K562 (cell line): ENCODE results near the gene ZNF547. TPM values are rescaled to one million over a fixed set of nuclear protein-coding genes. Genes with fewer than 3 reads are reported as not detected.

Experiments used
- ATAC-seq: fragments of 200-7000 bp; cut with Tn5 transposase; 3 replicates; pipeline ENCODE4 v1.9.1; 2020; ENCODE audit warnings: moderate library complexity
- BruUV-seq: library from RNA; stranded (reverse); fragments of 400-500 nt; replicated peaks from 2 replicates; lab custom pipeline; 2021; lab: Mats Ljungman, UMichigan
- CTCF ChIA-PET: fragments of 300-600 bp; formaldehyde crosslinking; extraction: SDS; loops from one replicate; lab custom pipeline; 2021; ENCODE audit warnings: low intra/inter-chr PET ratio; lab: Yijun Ruan, JAX
- POLR2A ChIA-PET: fragments of 300-600, 350-650 bp; sonication (Branson Sonifier 250); formaldehyde crosslinking; extraction: SDS; loops from one replicate; lab custom pipeline; 2021; ENCODE audit warnings: antibody characterized with exemption, inconsistent platforms; lab: Yijun Ruan, JAX
- DNase-seq, 4 experiments: peaks; one replicate each; pipeline versions ENCODE4 v3.0.0 to v3.0.0-alpha.2; 2011 to 2018; ENCODE audit warnings: low spot score in 3 of 4, mixed read lengths in 3 of 4; ENCODE audit errors: extremely low read depth in 1 of 4
- FAIRE-seq: peaks from 2 replicates; lab custom pipeline; 2011; peaks lifted over from hg19 to GRCh38; lab: Jason Lieb, UNC
- H2AFZ ChIP-seq: 2 replicates; pipeline ENCODE4 v1.6.0; 2011; ENCODE audit warnings: low read depth, low read length, control low read depth, inconsistent platforms
- H3K27ac ChIP-seq: fragments of 200-600 bp; 3 replicates; pipeline ENCODE4 v1.8.0; 2011; ENCODE audit warnings: low read depth, mild to moderate bottlenecking, control low read depth, inconsistent platforms, low read length, moderate library complexity, mixed read lengths; ENCODE audit errors: extremely low read depth
- H3K27me3 ChIP-seq, 2 experiments: fragments of 300-600 bp in 1 of 2; 2 replicates in 1 of 2; 3 replicates in 1 of 2; pipeline versions ENCODE4 v1.6.0 to v1.8.0; 2011; ENCODE audit warnings: inconsistent platforms in 2 of 2, low read length in 2 of 2, mild to moderate bottlenecking in 1 of 2, mixed read lengths in 1 of 2, moderate library complexity in 1 of 2; ENCODE audit not compliant: control insufficient read depth in 2 of 2, insufficient read depth in 2 of 2
- H3K36me3 ChIP-seq: fragments of 300-600 bp; 3 replicates; pipeline ENCODE4 v1.8.0; 2011; ENCODE audit warnings: mild to moderate bottlenecking, low read length, inconsistent platforms; ENCODE audit not compliant: control insufficient read depth, insufficient read depth
- H3K4me1 ChIP-seq, 2 experiments: fragments of 200-600 bp in 1 of 2; replicated peaks in 1 of 2; 2 replicates in 1 of 2; 3 replicates in 1 of 2; pipeline versions ENCODE4 v1.5.1 to v1.8.0; 2011; ENCODE audit warnings: inconsistent platforms in 2 of 2, low read length in 2 of 2, mild to moderate bottlenecking in 1 of 2, mixed read lengths in 1 of 2, moderate library complexity in 1 of 2; ENCODE audit not compliant: control insufficient read depth in 2 of 2, insufficient read depth in 2 of 2
- H3K4me2 ChIP-seq: 2 replicates; pipeline ENCODE4 v1.6.1; 2011; ENCODE audit warnings: low read length, control low read depth, inconsistent platforms, mixed read lengths; ENCODE audit not compliant: insufficient read depth
- H3K4me3 ChIP-seq: fragments of 200-600 bp; sonication (generic), shearing (Covaris generic); 2 replicates; pipeline ENCODE4 v1.5.1; 2016; ENCODE audit warnings: control low read depth, inconsistent platforms
- H3K79me2 ChIP-seq: fragments of 200-600 bp; 3 replicates; pipeline ENCODE4 v1.8.0; 2011; ENCODE audit warnings: low read length, inconsistent platforms; ENCODE audit not compliant: control insufficient read depth, insufficient read depth
- H3K9ac ChIP-seq, 2 experiments: 2 replicates each; pipeline versions ENCODE4 v1.6.0 to v1.6.1; 2011; ENCODE audit warnings: low read depth in 2 of 2, low read length in 2 of 2, control low read depth in 1 of 2, inconsistent platforms in 1 of 2, mild to moderate bottlenecking in 1 of 2, mixed read lengths in 1 of 2; ENCODE audit not compliant: insufficient read depth in 1 of 2
- H3K9me1 ChIP-seq: one replicate; pipeline ENCODE4 v1.6.0; 2011; ENCODE audit warnings: inconsistent platforms, mild to moderate bottlenecking, low read length, moderate library complexity; ENCODE audit not compliant: control insufficient read depth, insufficient read depth
- H3K9me3 ChIP-seq: replicated peaks from 2 replicates; pipeline ENCODE4 v1.5.1; 2011; ENCODE audit warnings: low read depth, low read length, inconsistent platforms; ENCODE audit not compliant: control insufficient read depth, insufficient read depth
- H4K20me1 ChIP-seq: replicated peaks from 2 replicates; pipeline ENCODE4 v1.6.1; 2011; ENCODE audit warnings: low read length, inconsistent platforms, mixed read lengths; ENCODE audit not compliant: control insufficient read depth, insufficient read depth
- ETV5 ChIP-seq: sonication (generic); formaldehyde crosslinking; IDR thresholded peaks from 2 replicates; pipeline ENCODE4 v1.4.0; 2020; ENCODE audit warnings: low read depth, mild to moderate bottlenecking, missing genetic modification reagents
- FOXJ3 ChIP-seq: sonication (generic); formaldehyde crosslinking; IDR thresholded peaks from 2 replicates; pipeline ENCODE4 v1.4.0; 2020; ENCODE audit warnings: mild to moderate bottlenecking, missing genetic modification reagents
- HOXB6 ChIP-seq: fragments of 250-450 bp; sonication (Bioruptor Pico); IDR thresholded peaks from 2 replicates; pipeline ENCODE4 v1.5.1; 2022; ENCODE audit warnings: mild to moderate bottlenecking, borderline replicate concordance
- L3MBTL2 ChIP-seq: fragments of 450-650 bp; IDR thresholded peaks from 2 replicates; pipeline ENCODE4 v1.6.1; 2016; ENCODE audit warnings: mild to moderate bottlenecking, moderate library complexity
- LEF1 ChIP-seq: fragments of 450-650 bp; IDR thresholded peaks from 2 replicates; pipeline ENCODE4 v1.6.1; 2016; ENCODE audit warnings: mild to moderate bottlenecking
- MEF2A ChIP-seq: IDR thresholded peaks from 2 replicates; pipeline ENCODE4 v1.6.1; 2011; ENCODE audit warnings: low read depth, mild to moderate bottlenecking, low read length, moderate library complexity; ENCODE audit not compliant: control insufficient read depth
- RBM22 ChIP-seq: fragments of 200-400 bp; formaldehyde crosslinking; IDR thresholded peaks from 2 replicates; pipeline ENCODE4 v1.6.1; 2018; ENCODE audit warnings: low read length, low read depth; ENCODE audit not compliant: poor library complexity, severe bottlenecking
- ZBED1 ChIP-seq: IDR thresholded peaks from 2 replicates; pipeline ENCODE4 v1.6.1; 2014
- ZNF282 ChIP-seq: sonication (generic); formaldehyde crosslinking; IDR thresholded peaks from 2 replicates; pipeline ENCODE4 v1.8.1; 2023; ENCODE audit warnings: missing genetic modification reagents
- WGBS: fragments of 100-300 bp; shearing (Covaris generic); methylation state at CpG from one replicate; pipeline ENCODE4 v1.1.6; 2016; ENCODE audit warnings: low coverage, mixed read lengths; ENCODE audit not compliant: insufficient coverage; ENCODE audit errors: missing lambda C conversion rate; 5-methylcytosine and 5-hydroxymethylcytosine counted together
- in situ Hi-C: fragments of 300-500 bp; cut with MboI; formaldehyde crosslinking; loops from 4 replicates; pipeline ENCODE4 v1.15.0; 2018; ENCODE audit warnings: inconsistent platforms, mixed read lengths
- intact Hi-C: fragments of 100-400 bp; cut with micrococcal nuclease; formaldehyde crosslinking; loops from 2 replicates; pipeline ENCODE4 v1.14.2; 2022
- polyA plus RNA-seq, 8 experiments: library from polyadenylated mRNA; depleted of rRNA in 4 of 8; stranded (reverse) in 5 of 8; unstranded in 3 of 8; fragments of >200 nt; fragmentation: Nextera tagmentation in 2 of 8; fragmentation: Illumina TruSeq in 1 of 8; extraction: Ambion mirVana in 2 of 8; extraction: Trizol in 1 of 8; gene quantifications; 2 replicates each; pipeline versions ENCODE4 v1.2.1 to v1.2.3, GENCODE V29; 2011 to 2014; ENCODE audit warnings: inconsistent platforms in 1 of 8, missing spikeins in 1 of 8
- total RNA-seq, 7 experiments: library from RNA; depleted of rRNA in 6 of 7; stranded (reverse); fragments of >200 nt in 6 of 7; fragmentation: Illumina TruSeq in 2 of 7; extraction: Trizol in 2 of 7; gene quantifications; 2 replicates each; pipeline versions ENCODE4 v1.2.1 to v1.2.3, GENCODE V29; 2011 to 2021; ENCODE audit warnings: low replicate concordance in 1 of 7
- TF ChIP-seq, protein P1 (sequence below): fragments of 450-650 bp; IDR thresholded peaks from 2 replicates; pipeline ENCODE4 v1.6.1; 2014; ENCODE audit warnings: low read depth, mild to moderate bottlenecking, moderate library complexity, borderline replicate concordance
- TF ChIP-seq, protein P2 (sequence below): fragments of 250-450 bp; sonication (Bioruptor Pico); IDR thresholded peaks from 2 replicates; pipeline ENCODE4 v1.8.0; 2021; ENCODE audit warnings: moderate library complexity, mild to moderate bottlenecking, inconsistent platforms
- TF ChIP-seq, protein P3 (sequence below): fragments of 450-650 bp; IDR thresholded peaks from 2 replicates; pipeline ENCODE4 v1.6.1; 2018; ENCODE audit not compliant: partially characterized antibody

ZNF547 gene
- total and polyA plus RNA-seq, 9 of the 15 experiments (the other 6 are each of a cell fraction or from before 2014, with no cell fraction given), result 0.03 to 0.96 (median 0.30) TPM

DNA sequence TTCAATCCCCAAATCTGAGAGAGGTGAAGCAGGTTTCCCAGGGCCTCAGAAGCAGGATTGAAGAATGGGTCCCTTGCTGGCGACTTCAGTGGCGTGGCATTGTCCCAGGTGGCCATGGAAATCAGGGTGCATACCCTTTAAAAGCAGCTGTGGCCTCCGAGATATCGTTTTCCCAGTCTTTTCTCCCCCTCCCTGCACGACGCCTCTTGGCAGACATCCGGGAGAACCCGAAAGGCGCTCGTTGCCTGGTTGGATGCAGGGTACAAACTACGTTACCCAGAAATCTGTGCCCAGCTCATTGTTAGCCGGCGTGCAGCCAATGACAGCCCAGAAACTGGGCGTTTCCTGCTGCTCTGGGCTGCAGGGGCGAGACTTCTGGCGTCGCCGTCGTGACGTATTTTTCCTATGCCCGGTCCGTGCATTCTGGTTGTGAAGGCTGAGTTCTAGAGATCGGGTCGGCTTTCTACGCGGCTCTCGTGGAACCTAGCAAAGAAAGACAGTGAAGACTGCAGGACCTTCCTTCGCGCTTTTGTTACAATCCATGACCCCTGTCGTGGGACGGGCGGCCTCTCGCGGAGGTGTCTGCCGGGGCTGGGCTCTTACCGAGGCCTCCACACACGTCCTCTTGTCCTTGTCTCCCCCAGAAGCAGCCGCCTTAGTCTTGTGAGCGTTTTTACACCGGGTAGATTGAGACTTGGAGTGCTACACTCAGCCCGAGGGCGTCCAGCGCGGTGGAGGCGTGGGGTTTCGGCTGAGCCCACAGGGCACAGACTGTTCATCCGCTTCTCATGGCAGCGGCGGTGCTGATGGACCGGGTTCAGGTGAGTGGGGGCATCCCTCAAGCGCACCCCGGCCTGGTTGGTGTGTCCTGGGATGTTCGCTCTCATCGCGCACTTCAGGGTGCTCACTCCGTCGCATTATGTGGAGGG, 12.2 kb upstream of the ZNF547 start, which contains the start of gene ZNF304 (continued):
- TF ChIP-seq, protein P1, sequence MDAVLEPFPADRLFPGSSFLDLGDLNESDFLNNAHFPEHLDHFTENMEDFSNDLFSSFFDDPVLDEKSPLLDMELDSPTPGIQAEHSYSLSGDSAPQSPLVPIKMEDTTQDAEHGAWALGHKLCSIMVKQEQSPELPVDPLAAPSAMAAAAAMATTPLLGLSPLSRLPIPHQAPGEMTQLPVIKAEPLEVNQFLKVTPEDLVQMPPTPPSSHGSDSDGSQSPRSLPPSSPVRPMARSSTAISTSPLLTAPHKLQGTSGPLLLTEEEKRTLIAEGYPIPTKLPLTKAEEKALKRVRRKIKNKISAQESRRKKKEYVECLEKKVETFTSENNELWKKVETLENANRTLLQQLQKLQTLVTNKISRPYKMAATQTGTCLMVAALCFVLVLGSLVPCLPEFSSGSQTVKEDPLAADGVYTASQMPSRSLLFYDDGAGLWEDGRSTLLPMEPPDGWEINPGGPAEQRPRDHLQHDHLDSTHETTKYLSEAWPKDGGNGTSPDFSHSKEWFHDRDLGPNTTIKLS, result peak; percentile 76

DNA sequence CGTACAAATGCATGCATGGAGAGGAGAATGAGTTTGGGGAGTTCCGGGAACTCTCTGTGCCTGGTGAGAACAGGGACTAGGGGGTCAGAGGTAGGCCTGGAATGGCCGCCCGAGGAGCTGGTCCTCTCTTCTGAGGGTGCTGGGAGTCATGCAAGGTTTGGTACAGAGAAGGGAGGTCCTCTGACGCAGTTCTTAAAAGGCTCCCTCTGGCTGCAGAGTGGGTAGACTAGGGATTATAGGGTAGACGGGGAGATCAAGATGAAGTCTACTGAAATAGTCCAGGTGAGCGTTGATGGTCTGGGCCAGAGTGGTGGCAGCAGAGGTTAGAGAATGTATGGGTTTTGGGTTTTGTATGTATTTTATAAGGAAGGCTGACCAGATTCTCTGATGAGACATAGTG, 11.5 kb upstream of the ZNF547 start:
- Histone ChIP-seq H3K36me3 (peaks cover 22% of the 10 kb centered on the region; the same call in 2 of the 3 replicates), H3K4me3 (peak overlapping the region; percentile 83), H3K9me1 (no peaks in the 10 kb centered on the region), H3K79me2 (peaks cover 15% of the 10 kb centered on the region), H2AFZ (no peak overlapping the region), H3K9ac (peak overlapping the region; percentile 80 to 98; a peak in 3 of 4 replicates), H3K27me3 (no peaks in the 10 kb centered on the region), H4K20me1 (no peaks in the 10 kb centered on the region), H3K9me3 (no peaks in the 10 kb centered on the region; the same call in none of the 2 replicates), H3K27ac (no peak overlapping the region; the same call in 2 of the 3 replicates), H3K4me2 (peak overlapping the region; percentile 93), H3K4me1 (peaks cover 6 to 7% of the 10 kb centered on the region in 2 experiments; a peak in 3 of 5 replicates)
- in situ Hi-C loops (no loop called here), intact Hi-C loops (no loop called here)
- FAIRE-seq, result no peak
- BruUV-seq, result no TSS peak
- 6% methylated on average over 6 of the region's 7 CpGs for WGBS
- CTCF ChIA-PET, result no interaction called here
- peak; percentile 17 to 32 (median 21) for DNase-seq
- POLR2A ChIA-PET, result no interaction called here
- ATAC-seq, result peak; percentile 26
- TF ChIP-seq, protein P2, sequence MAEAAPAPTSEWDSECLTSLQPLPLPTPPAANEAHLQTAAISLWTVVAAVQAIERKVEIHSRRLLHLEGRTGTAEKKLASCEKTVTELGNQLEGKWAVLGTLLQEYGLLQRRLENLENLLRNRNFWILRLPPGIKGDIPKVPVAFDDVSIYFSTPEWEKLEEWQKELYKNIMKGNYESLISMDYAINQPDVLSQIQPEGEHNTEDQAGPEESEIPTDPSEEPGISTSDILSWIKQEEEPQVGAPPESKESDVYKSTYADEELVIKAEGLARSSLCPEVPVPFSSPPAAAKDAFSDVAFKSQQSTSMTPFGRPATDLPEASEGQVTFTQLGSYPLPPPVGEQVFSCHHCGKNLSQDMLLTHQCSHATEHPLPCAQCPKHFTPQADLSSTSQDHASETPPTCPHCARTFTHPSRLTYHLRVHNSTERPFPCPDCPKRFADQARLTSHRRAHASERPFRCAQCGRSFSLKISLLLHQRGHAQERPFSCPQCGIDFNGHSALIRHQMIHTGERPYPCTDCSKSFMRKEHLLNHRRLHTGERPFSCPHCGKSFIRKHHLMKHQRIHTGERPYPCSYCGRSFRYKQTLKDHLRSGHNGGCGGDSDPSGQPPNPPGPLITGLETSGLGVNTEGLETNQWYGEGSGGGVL (CRISPR knock-in tag), result no peak
- no peak for TF ChIP-seq LEF1
- TF ChIP-seq RBM22, result no peak
- no peak for TF ChIP-seq L3MBTL2
- TF ChIP-seq ZBED1, result no peak
- TF ChIP-seq, protein P3, sequence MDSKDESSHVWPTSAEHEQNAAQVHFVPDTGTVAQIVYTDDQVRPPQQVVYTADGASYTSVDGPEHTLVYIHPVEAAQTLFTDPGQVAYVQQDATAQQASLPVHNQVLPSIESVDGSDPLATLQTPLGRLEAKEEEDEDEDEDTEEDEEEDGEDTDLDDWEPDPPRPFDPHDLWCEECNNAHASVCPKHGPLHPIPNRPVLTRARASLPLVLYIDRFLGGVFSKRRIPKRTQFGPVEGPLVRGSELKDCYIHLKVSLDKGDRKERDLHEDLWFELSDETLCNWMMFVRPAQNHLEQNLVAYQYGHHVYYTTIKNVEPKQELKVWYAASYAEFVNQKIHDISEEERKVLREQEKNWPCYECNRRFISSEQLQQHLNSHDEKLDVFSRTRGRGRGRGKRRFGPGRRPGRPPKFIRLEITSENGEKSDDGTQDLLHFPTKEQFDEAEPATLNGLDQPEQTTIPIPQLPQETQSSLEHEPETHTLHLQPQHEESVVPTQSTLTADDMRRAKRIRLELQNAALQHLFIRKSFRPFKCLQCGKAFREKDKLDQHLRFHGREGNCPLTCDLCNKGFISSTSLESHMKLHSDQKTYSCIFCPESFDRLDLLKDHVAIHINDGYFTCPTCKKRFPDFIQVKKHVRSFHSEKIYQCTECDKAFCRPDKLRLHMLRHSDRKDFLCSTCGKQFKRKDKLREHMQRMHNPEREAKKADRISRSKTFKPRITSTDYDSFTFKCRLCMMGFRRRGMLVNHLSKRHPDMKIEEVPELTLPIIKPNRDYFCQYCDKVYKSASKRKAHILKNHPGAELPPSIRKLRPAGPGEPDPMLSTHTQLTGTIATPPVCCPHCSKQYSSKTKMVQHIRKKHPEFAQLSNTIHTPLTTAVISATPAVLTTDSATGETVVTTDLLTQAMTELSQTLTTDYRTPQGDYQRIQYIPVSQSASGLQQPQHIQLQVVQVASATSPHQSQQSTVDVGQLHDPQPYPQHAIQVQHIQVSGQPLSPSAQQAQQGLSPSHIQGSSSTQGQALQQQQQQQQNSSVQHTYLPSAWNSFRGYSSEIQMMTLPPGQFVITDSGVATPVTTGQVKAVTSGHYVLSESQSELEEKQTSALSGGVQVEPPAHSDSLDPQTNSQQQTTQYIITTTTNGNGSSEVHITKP, result no peak
- no peak for TF ChIP-seq HOXB6 (CRISPR knock-in tag)
- TF ChIP-seq ZNF282 (CRISPR knock-in tag), result no peak
- TF ChIP-seq MEF2A, result no peak
- TF ChIP-seq FOXJ3, result no peak
- TF ChIP-seq ETV5 (CRISPR knock-in tag), result no peak
